Mesenchymal stem cell (in vitro differentiated cells and primary cell): ENCODE results near the gene KRTAP4-9.
"Not testable (repeated sequence)": the region's sequence is repeated elsewhere in the genome, so short reads cannot be mapped to it uniquely, and the experiment has no call there.

ENCODE experiments used
- DNase-seq: peaks from one replicate; pipeline ENCODE4 v3.0.0-alpha.2; 2013
- H2AFZ ChIP-seq: one replicate; pipeline ENCODE4 v1.6.1; 2013; ENCODE audit warnings: low read depth, mild to moderate bottlenecking, control low read depth, inconsistent platforms, low read length, moderate library complexity
- H2AK5ac ChIP-seq: 2 replicates; pipeline ENCODE4 v1.6.1; 2013; ENCODE audit warnings: low read length, moderate library complexity, mild to moderate bottlenecking, inconsistent platforms; ENCODE audit not compliant: severe bottlenecking
- H2BK120ac ChIP-seq: one replicate; pipeline ENCODE4 v1.6.1; 2013; ENCODE audit warnings: low read depth, mild to moderate bottlenecking, inconsistent platforms, low read length, moderate library complexity
- H2BK12ac ChIP-seq, 2 experiments: one replicate each; pipeline ENCODE4 v1.6.1; 2013; ENCODE audit warnings: inconsistent platforms in 2 of 2, low read length in 2 of 2, mild to moderate bottlenecking in 2 of 2, moderate library complexity in 2 of 2, control low read depth in 1 of 2
- H2BK15ac ChIP-seq: one replicate; pipeline ENCODE4 v1.6.1; 2013; ENCODE audit warnings: mild to moderate bottlenecking, low read depth, inconsistent platforms; ENCODE audit not compliant: poor library complexity, severe bottlenecking
- H2BK5ac ChIP-seq: 2 replicates; pipeline ENCODE4 v1.6.1; 2013; ENCODE audit warnings: low read depth, mild to moderate bottlenecking, low read length, control low read depth, inconsistent platforms; ENCODE audit not compliant: poor library complexity, severe bottlenecking
- H3K14ac ChIP-seq, 2 experiments: one replicate each; pipeline ENCODE4 v1.6.1; 2013; ENCODE audit warnings: inconsistent platforms in 2 of 2, low read length in 2 of 2, control low read depth in 1 of 2, mild to moderate bottlenecking in 1 of 2, moderate library complexity in 1 of 2
- H3K18ac ChIP-seq, 2 experiments: one replicate each; pipeline ENCODE4 v1.6.1; 2013; ENCODE audit warnings: inconsistent platforms in 2 of 2, low read length in 2 of 2, control low read depth in 1 of 2, low read depth in 1 of 2, mild to moderate bottlenecking in 1 of 2
- H3K23ac ChIP-seq, 2 experiments: one replicate each; pipeline ENCODE4 v1.6.1; 2013; ENCODE audit warnings: inconsistent platforms in 2 of 2, low read length in 2 of 2, mild to moderate bottlenecking in 2 of 2, moderate library complexity in 2 of 2, control low read depth in 1 of 2
- H3K27ac ChIP-seq: 2 replicates; pipeline ENCODE4 v1.5.1; 2013; ENCODE audit warnings: mild to moderate bottlenecking, moderate library complexity, low read length, control low read depth, inconsistent platforms; ENCODE audit not compliant: poor library complexity, severe bottlenecking
- H3K27me3 ChIP-seq, 2 experiments: 2 replicates each; pipeline versions ENCODE4 v1.6.1 to v1.7.0; 2013; ENCODE audit warnings: low read length in 2 of 2, mild to moderate bottlenecking in 2 of 2, moderate library complexity in 2 of 2, control low read depth in 1 of 2, inconsistent platforms in 1 of 2; ENCODE audit not compliant: control insufficient read depth in 1 of 2, insufficient read depth in 1 of 2
- H3K36me3 ChIP-seq, 2 experiments: 2 replicates each; pipeline versions ENCODE4 v1.6.1 to v1.7.0; 2013; ENCODE audit warnings: low read length in 2 of 2, control low read depth in 1 of 2, inconsistent platforms in 1 of 2, low read depth in 1 of 2, mild to moderate bottlenecking in 1 of 2; ENCODE audit not compliant: insufficient read depth in 2 of 2, control insufficient read depth in 1 of 2
- H3K4ac ChIP-seq, 2 experiments: one replicate each; pipeline ENCODE4 v1.6.1; 2013; ENCODE audit warnings: inconsistent platforms in 2 of 2, low read length in 2 of 2, mild to moderate bottlenecking in 2 of 2, moderate library complexity in 2 of 2, control low read depth in 1 of 2, low read depth in 1 of 2
- H3K4me1 ChIP-seq: 2 replicates; pipeline ENCODE4 v1.6.1; 2013; ENCODE audit warnings: low read depth, low read length, control low read depth; ENCODE audit not compliant: control insufficient read depth, insufficient read depth
- H3K4me2 ChIP-seq: 2 replicates; pipeline ENCODE4 v1.6.1; 2013; ENCODE audit warnings: low read length, mild to moderate bottlenecking, inconsistent platforms; ENCODE audit not compliant: poor library complexity, severe bottlenecking
- H3K4me3 ChIP-seq, 2 experiments: 2 replicates each; pipeline versions ENCODE4 v1.5.1 to v1.7.0; 2013; ENCODE audit warnings: low read length in 2 of 2, mild to moderate bottlenecking in 2 of 2, control low read depth in 1 of 2, low read depth in 1 of 2; ENCODE audit not compliant: insufficient read depth in 1 of 2
- H3K79me1 ChIP-seq: replicated peaks from 2 replicates; pipeline ENCODE4 v1.6.1; 2013; ENCODE audit warnings: mild to moderate bottlenecking, control low read depth, low read length, inconsistent platforms; ENCODE audit not compliant: poor library complexity, severe bottlenecking
- H3K9ac ChIP-seq: 2 replicates; pipeline ENCODE4 v1.7.0; 2013; ENCODE audit warnings: mild to moderate bottlenecking, low read length, moderate library complexity
- H3K9me3 ChIP-seq: 2 replicates; pipeline ENCODE4 v1.7.0; 2013; ENCODE audit warnings: mild to moderate bottlenecking, low read length; ENCODE audit not compliant: control insufficient read depth
- H4K8ac ChIP-seq: one replicate; pipeline ENCODE4 v1.6.1; 2013; ENCODE audit warnings: inconsistent platforms, mild to moderate bottlenecking, low read length, moderate library complexity
- H4K91ac ChIP-seq: one replicate; pipeline ENCODE4 v1.6.1; 2013; ENCODE audit warnings: mild to moderate bottlenecking, low read length, inconsistent platforms
- WGBS: methylation state at CpG from one replicate; pipeline ENCODE4 v1.1.7; 2013; ENCODE audit warnings: mixed read lengths; 5-methylcytosine and 5-hydroxymethylcytosine counted together

KRTAP4-9 gene

DNA sequence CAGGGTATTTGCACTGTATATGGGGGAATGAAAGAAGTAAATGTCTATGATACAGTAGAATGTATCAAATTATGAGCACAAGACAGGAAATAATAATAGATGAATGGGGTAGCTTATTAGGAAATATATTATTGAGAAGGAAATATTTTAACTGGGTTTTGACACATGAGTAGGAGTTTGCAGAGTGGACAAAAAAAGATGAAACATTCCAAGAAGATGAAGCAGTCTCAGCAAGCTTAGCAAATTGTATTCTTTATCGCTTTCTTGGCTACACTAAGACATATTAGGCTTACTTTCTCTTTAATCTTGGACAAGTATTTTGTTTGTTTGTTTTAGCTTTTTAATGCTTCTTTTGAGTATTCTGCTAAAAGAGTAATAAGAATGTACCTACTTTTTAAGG is 1.3 kb upstream of the KRTAP4-9 start:
- Histone ChIP-seq H4K91ac (no peak overlapping the region), H4K8ac (no peak overlapping the region), H3K27me3 (no peaks in the 10 kb centered on the region), H2BK12ac (no peak overlapping the region), H2AFZ (no peak overlapping the region), H3K4ac (no peak overlapping the region), H3K18ac (no peak overlapping the region), H3K14ac (no peak overlapping the region), H2BK5ac (no peak overlapping the region), H3K9me3 (no peaks in the 10 kb centered on the region), H3K4me2 (no peak overlapping the region), H3K4me3 (no peak overlapping the region), H3K4me1 (peaks cover 9% of the 10 kb centered on the region), H3K79me1 (no peaks in the 10 kb centered on the region), H3K36me3 (no peaks in the 10 kb centered on the region), H2BK15ac (no peak overlapping the region), H2AK5ac (no peak overlapping the region), H3K27ac (peak overlapping the region; percentile 83), H3K23ac (no peak overlapping the region), H2BK120ac (no peak overlapping the region), H3K9ac (no peak overlapping the region)
- WGBS, result no CpG with 5 or more reads among the region's 1 CpG
- DNase-seq, result peak; percentile 13

DNA sequence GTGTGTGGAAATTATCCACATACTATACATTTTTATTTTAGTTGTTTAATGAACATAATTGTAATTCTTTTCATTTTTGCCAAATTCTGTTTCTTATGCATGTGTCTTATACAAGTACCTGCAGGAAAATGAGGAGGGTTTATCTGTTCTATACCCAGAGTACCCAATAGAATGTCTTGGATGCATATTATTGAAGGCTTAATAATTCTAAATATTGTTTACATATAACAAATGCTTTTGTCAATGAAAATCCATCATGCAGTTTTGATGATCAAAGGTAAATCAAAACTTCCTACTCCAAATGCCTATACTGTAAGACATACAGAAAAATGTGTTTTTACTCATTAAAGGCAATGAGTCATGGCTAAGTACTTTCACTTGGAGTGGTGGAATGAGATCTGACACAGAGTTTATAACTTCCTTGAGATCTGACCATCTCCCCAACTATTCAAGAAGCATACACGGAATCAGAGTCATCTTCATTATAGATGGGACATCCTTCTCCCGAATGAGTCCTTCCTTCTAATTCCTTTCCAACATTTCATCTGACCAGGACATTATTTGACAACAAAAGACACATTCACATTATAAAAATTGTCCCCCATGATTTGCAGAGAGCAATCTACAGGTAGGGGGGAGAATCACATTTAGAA is 677 bp upstream of the KRTAP4-9 start:
- H2BK120ac ChIP-seq, H4K91ac ChIP-seq, H2BK15ac ChIP-seq, H2AK5ac ChIP-seq, H3K14ac ChIP-seq, H3K23ac ChIP-seq, H3K9ac ChIP-seq, H3K4me2 ChIP-seq, H3K79me1 ChIP-seq, H2BK5ac ChIP-seq, H3K36me3 ChIP-seq, H2AFZ ChIP-seq, H4K8ac ChIP-seq, H3K18ac ChIP-seq, H3K27me3 ChIP-seq, H2BK12ac ChIP-seq, H3K4me1 ChIP-seq, H3K9me3 ChIP-seq, H3K4me3 ChIP-seq, H3K4ac ChIP-seq: not testable (repeated sequence)
- H3K27ac ChIP-seq, result peak overlapping the region; percentile 75
- no CpG with 5 or more reads among the region's 2 CpGs for WGBS
- peak; percentile 42 for DNase-seq

DNA sequence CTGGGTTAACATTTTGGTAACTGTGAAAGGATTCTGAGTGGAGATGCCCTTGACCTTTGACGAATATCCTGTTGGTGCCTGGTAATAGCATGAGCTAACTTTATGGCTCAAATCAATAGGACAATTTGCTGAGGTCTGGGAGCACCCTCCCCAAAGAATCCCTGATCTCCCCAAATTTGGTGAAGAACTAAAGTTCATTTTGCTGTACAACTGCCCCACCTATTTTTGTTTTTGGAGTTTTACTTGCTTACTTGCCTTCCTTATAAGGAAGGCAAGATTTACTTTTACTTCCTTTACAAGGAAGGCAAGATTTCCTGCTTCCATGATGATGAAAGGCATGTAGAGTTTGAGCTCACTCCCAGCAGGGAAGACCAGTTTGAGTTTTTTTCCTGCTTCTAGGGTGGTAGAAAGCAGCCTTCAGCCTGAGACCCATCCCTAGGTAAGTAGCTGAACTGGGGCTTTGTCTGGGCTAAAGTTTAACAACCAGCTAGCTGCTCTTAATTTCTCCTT is 2.8 kb downstream of the KRTAP4-9 start:
- Histone ChIP-seq H3K36me3 (no peaks in the 10 kb centered on the region), H3K4ac (no peak overlapping the region), H2AK5ac (peak overlapping the region; percentile 13), H3K9me3 (peaks cover 1% of the 10 kb centered on the region), H4K91ac (no peak overlapping the region), H3K9ac (no peak overlapping the region), H2BK120ac (no peak overlapping the region), H2AFZ (no peak overlapping the region), H3K23ac (no peak overlapping the region), H3K14ac (no peak overlapping the region), H3K4me2 (no peak overlapping the region), H2BK5ac (no peak overlapping the region), H4K8ac (no peak overlapping the region), H3K27me3 (no peaks in the 10 kb centered on the region), H3K4me1 (peaks cover 4% of the 10 kb centered on the region), H2BK12ac (no peak overlapping the region), H3K27ac (no peak overlapping the region), H3K4me3 (peak overlapping the region in 1 of 2 experiments; percentile 63), H3K18ac (no peak overlapping the region), H2BK15ac (no peak overlapping the region), H3K79me1 (no peaks in the 10 kb centered on the region)
- no peak for DNase-seq
- WGBS, result 79% methylated on average over 1 of the region's 1 CpG

DNA sequence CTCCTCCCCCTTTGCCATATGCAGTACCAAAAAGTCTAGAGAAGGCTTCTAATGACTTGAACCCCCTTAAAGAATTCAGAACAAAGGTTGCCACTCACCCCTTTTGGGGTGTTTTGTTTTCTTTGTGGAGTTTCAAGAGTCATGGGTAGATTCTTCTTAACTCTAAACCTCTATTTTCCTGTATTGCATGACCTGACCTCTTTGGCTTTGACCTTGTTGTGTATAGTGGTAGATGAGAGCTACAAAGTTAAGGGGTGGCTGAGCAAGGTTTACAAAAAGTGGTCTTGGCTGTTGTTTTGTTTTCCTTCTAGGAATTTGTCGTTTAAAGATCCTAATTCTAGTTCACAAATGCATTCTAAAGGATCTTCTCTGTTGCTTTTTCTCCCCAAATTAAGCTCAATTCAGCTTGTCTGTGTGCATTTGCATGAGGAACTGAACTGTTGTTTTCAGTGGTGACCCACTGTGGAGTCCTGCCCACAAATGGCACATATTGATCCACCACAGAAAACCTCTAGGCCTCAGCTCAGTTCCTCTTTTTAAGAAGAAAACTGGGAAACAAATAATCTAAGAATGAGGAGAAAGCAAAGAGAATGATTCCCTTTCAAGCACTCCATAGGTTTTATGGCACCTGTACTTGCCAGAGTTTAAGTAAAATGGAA is 3.7 kb downstream of the KRTAP4-9 start:
- H2BK12ac ChIP-seq, H3K9ac ChIP-seq, H4K8ac ChIP-seq, H3K27ac ChIP-seq, DNase-seq, H3K4me1 ChIP-seq, H3K18ac ChIP-seq, H3K9me3 ChIP-seq, H2BK5ac ChIP-seq, H3K36me3 ChIP-seq, H2AFZ ChIP-seq, H2AK5ac ChIP-seq, H2BK120ac ChIP-seq, H4K91ac ChIP-seq, H3K4me2 ChIP-seq, H3K27me3 ChIP-seq, H3K4ac ChIP-seq, H3K79me1 ChIP-seq, H2BK15ac ChIP-seq, H3K23ac ChIP-seq, H3K14ac ChIP-seq: not testable (repeated sequence)
- H3K4me3 ChIP-seq, result peak overlapping the region in 1 of 2 experiments; percentile 63
- no CpG with 5 or more reads among the region's 1 CpG for WGBS
